Erythroblast (primary cell): ENCODE results near the gene TTC7B.

ENCODE experiments used
- GATA1 ChIP-seq: IDR thresholded peaks from 2 replicates; pipeline ENCODE4 v1.6.1; 2011; ENCODE audit warnings: low read depth, mild to moderate bottlenecking, control low read depth, low read length, moderate library complexity
- POLR2A ChIP-seq: IDR thresholded peaks from 2 replicates; pipeline ENCODE4 v1.6.1; 2011; ENCODE audit warnings: mild to moderate bottlenecking, low read length

DNA sequence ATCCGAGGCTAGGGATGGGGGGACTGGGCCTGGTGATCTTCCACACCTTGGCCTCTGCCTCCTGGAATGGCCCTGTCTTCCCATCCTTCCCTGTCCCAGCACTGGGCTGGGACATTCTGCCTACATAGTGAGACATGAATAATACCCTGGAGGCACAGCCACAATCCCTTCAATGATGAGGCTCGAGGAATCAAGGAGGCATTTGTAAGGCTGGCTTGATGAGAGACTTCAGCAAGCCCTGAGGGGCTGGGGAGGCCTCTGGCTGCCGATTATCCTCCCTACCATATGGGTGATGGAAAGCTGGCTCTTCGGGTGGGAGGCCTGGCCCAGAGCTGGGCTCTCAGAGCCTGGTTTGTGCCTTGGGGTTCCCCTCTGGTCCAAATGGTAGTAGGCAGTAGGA lies 326.9 kb downstream of the TTC7B start:
- TF ChIP-seq POLR2A (no peak), GATA1 (no peak)
